Measurements from ENCODE around the gene SLC10A3. TPM values are rescaled to one million over a fixed set of nuclear protein-coding genes. Genes with fewer than 3 reads are reported as not detected.

SLC10A3 gene
- total and polyA plus RNA-seq, 11 donors: 8.3 to 50.6 (median 15.5) TPM

DNA sequence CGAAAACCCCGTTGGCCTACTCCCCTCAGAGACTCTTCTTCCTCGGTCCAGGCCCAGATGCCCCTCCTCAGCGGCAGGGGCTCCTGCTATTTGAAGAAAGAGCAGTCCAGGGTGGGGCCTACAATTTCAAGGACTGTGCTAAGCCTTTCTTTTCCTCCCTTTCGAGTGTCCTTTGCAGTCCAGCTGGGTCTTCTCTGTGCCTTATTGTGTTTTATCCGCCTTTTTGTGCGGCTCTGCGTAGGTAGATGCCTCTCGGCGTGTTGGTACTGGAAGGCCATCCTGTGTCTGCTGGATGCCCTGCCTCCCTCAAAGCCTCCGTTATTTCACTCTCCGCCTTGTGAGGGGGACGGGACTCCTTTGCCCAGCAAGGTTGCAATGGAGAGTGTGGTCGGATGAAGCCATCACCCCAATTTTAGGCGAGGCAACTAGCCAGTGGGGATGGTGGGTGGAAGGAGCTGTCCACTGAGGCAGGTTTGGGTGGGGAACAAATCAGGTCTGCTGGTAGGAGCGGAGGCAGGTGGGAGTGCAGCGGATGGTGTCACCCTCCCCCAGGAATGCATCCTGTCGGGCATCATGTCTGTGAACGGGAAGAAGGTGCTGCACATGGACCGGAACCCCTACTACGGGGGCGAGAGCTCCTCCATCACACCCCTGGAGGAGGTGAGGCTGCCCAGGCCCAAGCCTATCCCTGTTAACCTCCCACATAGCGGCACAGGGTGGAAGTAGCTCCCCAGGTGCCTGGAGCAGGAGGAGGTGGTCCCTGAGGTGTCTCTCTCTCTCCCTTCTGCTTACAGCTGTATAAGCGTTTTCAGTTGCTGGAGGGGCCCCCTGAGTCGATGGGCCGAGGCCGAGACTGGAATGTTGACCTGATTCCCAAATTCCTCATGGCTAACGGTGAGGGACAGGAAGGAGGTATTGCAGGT lies 52.2 kb downstream of the SLC10A3 start:
- TF ChIP-seq, protein P1, sequence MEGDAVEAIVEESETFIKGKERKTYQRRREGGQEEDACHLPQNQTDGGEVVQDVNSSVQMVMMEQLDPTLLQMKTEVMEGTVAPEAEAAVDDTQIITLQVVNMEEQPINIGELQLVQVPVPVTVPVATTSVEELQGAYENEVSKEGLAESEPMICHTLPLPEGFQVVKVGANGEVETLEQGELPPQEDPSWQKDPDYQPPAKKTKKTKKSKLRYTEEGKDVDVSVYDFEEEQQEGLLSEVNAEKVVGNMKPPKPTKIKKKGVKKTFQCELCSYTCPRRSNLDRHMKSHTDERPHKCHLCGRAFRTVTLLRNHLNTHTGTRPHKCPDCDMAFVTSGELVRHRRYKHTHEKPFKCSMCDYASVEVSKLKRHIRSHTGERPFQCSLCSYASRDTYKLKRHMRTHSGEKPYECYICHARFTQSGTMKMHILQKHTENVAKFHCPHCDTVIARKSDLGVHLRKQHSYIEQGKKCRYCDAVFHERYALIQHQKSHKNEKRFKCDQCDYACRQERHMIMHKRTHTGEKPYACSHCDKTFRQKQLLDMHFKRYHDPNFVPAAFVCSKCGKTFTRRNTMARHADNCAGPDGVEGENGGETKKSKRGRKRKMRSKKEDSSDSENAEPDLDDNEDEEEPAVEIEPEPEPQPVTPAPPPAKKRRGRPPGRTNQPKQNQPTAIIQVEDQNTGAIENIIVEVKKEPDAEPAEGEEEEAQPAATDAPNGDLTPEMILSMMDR (IDR thresholded peaks at IDR 0.05): no peak
- TF ChIP-seq POLR2A (IDR thresholded peaks at IDR 0.05): no peak

More for the DNA sequence above, 52.2 kb downstream of the SLC10A3 start:
- ATAC-seq (no peak), DNase-seq (no peak)
- H3K9me3 ChIP-seq: no peaks in the 10 kb centered on the region
- intact Hi-C loops (cut with DNase I): loop anchor here in 5 of 10 donors (2.0 to 10.0 kb wide), 5 partner anchors 25 to 79 kb away; partner anchors contain the start of genes EMD (in 1 of the 5), FAM3A (in 1 of the 5), FLNA (in 1 of the 5) and LAGE3 (in 1 of the 5)
- peak overlapping the region in 9 of 12 donors; percentile 24 to 94 (median 87) for H3K27ac ChIP-seq
- 29 to 64% (median 49%) methylated on average over 23 to 28 of the region's 28 CpGs for WGBS, 4 donors
- peak overlapping the region in 11 of 12 donors; percentile 60 to 96 (median 77) for H3K4me3 ChIP-seq
- H3K36me3 ChIP-seq: peaks cover 0 to 46% (median 30%) of the 10 kb centered on the region in 9 donors
- no peaks in the 10 kb centered on the region for H3K27me3 ChIP-seq
- H3K4me1 ChIP-seq: peaks cover 0 to 16% (median 4%) of the 10 kb centered on the region in 12 donors

Small RNA genes lying within 50 kb of the gene (microRNA-seq; reads per million reads assigned to microRNA genes)
- 0 to 4.6 (median 0.41) reads per million in 4 donors for gene MIR6858

Other genes starting within 250 kb of the SLC10A3 start
- gene OPN1MW3, start 233.0 kb downstream of the SLC10A3 start, total RNA-seq: not detected
- gene OPN1MW3, start 233.0 kb downstream of the SLC10A3 start, polyA plus RNA-seq: not detected
- not detected for gene TEX28, start 195.5 kb downstream of the SLC10A3 start, total RNA-seq
- not detected for gene TEX28, start 195.5 kb downstream of the SLC10A3 start, polyA plus RNA-seq
- gene TKTL1, start 194.8 kb downstream of the SLC10A3 start, total RNA-seq: 10 to 100 TPM in 2 of 9 donors, 1 to 10 TPM in 7; 2.0 to 13.4 (median 7.7) TPM
- 10 to 100 TPM in 1 of 2 donors, 1 to 10 TPM in 1; 2.9 to 10.2 TPM for gene TKTL1, start 194.8 kb downstream of the SLC10A3 start, polyA plus RNA-seq
- 100 to 1,000 TPM; 155 to 465 (median 234) TPM for gene FLNA, start 116.0 kb downstream of the SLC10A3 start, total RNA-seq
- 100 to 1,000 TPM; 226 to 274 TPM for gene FLNA, start 116.0 kb downstream of the SLC10A3 start, polyA plus RNA-seq
- 10 to 100 TPM; 37.6 to 76.8 (median 52.8) TPM for gene EMD, start 111.3 kb downstream of the SLC10A3 start, total RNA-seq
- 100 to 1,000 TPM in 1 of 2 donors, 10 to 100 TPM in 1; 71.9 to 152 TPM for gene EMD, start 111.3 kb downstream of the SLC10A3 start, polyA plus RNA-seq
- 1,000 to 10,000 TPM; 1,381 to 3,072 (median 2,052) TPM for gene RPL10, start 92.3 kb downstream of the SLC10A3 start, total RNA-seq
- 1,000 to 10,000 TPM; 2,362 to 5,995 TPM for gene RPL10, start 92.3 kb downstream of the SLC10A3 start, polyA plus RNA-seq
- 100 to 1,000 TPM in 2 of 9 donors, 10 to 100 TPM in 7; 26.7 to 117 (median 43.8) TPM for gene DNASE1L1, start 81.4 kb downstream of the SLC10A3 start, total RNA-seq
- 10 to 100 TPM; 27.7 to 57.1 TPM for gene DNASE1L1, start 81.4 kb downstream of the SLC10A3 start, polyA plus RNA-seq
- 10 to 100 TPM; 29.1 to 38.6 (median 34.5) TPM for gene TAFAZZIN, start 79.1 kb downstream of the SLC10A3 start, total RNA-seq
- 10 to 100 TPM; 27.2 to 51.1 TPM for gene TAFAZZIN, start 79.1 kb downstream of the SLC10A3 start, polyA plus RNA-seq
- 100 to 1,000 TPM in 2 of 9 donors, 10 to 100 TPM in 7; 67.7 to 127 (median 84.2) TPM for gene ATP6AP1, start 62.0 kb downstream of the SLC10A3 start, total RNA-seq
- gene ATP6AP1, start 62.0 kb downstream of the SLC10A3 start, polyA plus RNA-seq: 100 to 1,000 TPM in 1 of 2 donors, 10 to 100 TPM in 1; 33.8 to 111 TPM
- gene GDI1, start 53.5 kb downstream of the SLC10A3 start, total RNA-seq: 100 to 1,000 TPM in 2 of 9 donors, 10 to 100 TPM in 7; 73.6 to 105 (median 92.2) TPM
- gene GDI1, start 53.5 kb downstream of the SLC10A3 start, polyA plus RNA-seq: 100 to 1,000 TPM in 1 of 2 donors, 10 to 100 TPM in 1; 77.1 to 152 TPM
- 10 to 100 TPM; 27.7 to 65.1 (median 41.2) TPM for gene FAM50A, start 46.5 kb downstream of the SLC10A3 start, total RNA-seq
- gene FAM50A, start 46.5 kb downstream of the SLC10A3 start, polyA plus RNA-seq: 100 to 1,000 TPM; 118 to 119 TPM
- gene PLXNA3, start 32.3 kb downstream of the SLC10A3 start, total RNA-seq: 10 to 100 TPM in 7 of 9 donors, 1 to 10 TPM in 2; 4.7 to 46.6 (median 15.3) TPM
- gene PLXNA3, start 32.3 kb downstream of the SLC10A3 start, polyA plus RNA-seq: 10 to 100 TPM in 1 of 2 donors, 1 to 10 TPM in 1; 8.7 to 12.2 TPM
- 10 to 100 TPM; 16.2 to 23.6 (median 18.9) TPM for gene LAGE3, start 11.3 kb downstream of the SLC10A3 start, total RNA-seq
- gene LAGE3, start 11.3 kb downstream of the SLC10A3 start, polyA plus RNA-seq: 10 to 100 TPM; 15.1 to 26.8 TPM
- 10 to 100 TPM; 40.6 to 92.8 (median 53.7) TPM for gene UBL4A, start 4.0 kb downstream of the SLC10A3 start, total RNA-seq
- gene UBL4A, start 4.0 kb downstream of the SLC10A3 start, polyA plus RNA-seq: 10 to 100 TPM; 34.6 to 72.8 TPM
- gene FAM3A, start 25.6 kb upstream of the SLC10A3 start, total RNA-seq: 10 to 100 TPM; 36.2 to 82.6 (median 48.6) TPM
- gene FAM3A, start 25.6 kb upstream of the SLC10A3 start, polyA plus RNA-seq: 10 to 100 TPM; 66.1 to 72.2 TPM
- 10 to 100 TPM in 5 of 9 donors, 1 to 10 TPM in 4; 7.2 to 41.3 (median 11.2) TPM for gene G6PD, start 56.2 kb upstream of the SLC10A3 start, total RNA-seq
- gene G6PD, start 56.2 kb upstream of the SLC10A3 start, polyA plus RNA-seq: 10 to 100 TPM in 1 of 2 donors, 1 to 10 TPM in 1; 5.9 to 20.5 TPM
- gene IKBKG, start 57.0 kb upstream of the SLC10A3 start, total RNA-seq: 10 to 100 TPM in 8 of 9 donors, 1 to 10 TPM in 1; 7.1 to 25.4 (median 15.3) TPM
- 10 to 100 TPM; 13.0 to 29.4 TPM for gene IKBKG, start 57.0 kb upstream of the SLC10A3 start, polyA plus RNA-seq
- not detected for gene CTAG1A, start 94.5 kb upstream of the SLC10A3 start, total RNA-seq
- not detected for gene CTAG1A, start 94.5 kb upstream of the SLC10A3 start, polyA plus RNA-seq
- not detected for gene CTAG1B, start 128.7 kb upstream of the SLC10A3 start, total RNA-seq
- not detected for gene CTAG1B, start 128.7 kb upstream of the SLC10A3 start, polyA plus RNA-seq
- gene CTAG2, start 162.9 kb upstream of the SLC10A3 start, total RNA-seq: under 1 TPM in 1 of 9 donors, not detected in 8; 0.61 TPM
- gene CTAG2, start 162.9 kb upstream of the SLC10A3 start, polyA plus RNA-seq: not detected

All from heart left ventricle (tissue), 16 donors.